HepG2 (cell line): ENCODE results near the gene MB. TPM values are rescaled to one million over a fixed set of nuclear protein-coding genes. Genes with fewer than 3 reads are reported as not detected.
A peak's percentile ranks its signal among the peaks of the same experiment; 100 is the strongest.

Source experiments
- ASH2L ChIP-seq: fragments of 300-600, 200-600 bp; sonication (generic); IDR thresholded peaks from 2 replicates; pipeline ENCODE4 v1.7.0; 2017; ENCODE audit warnings: low read depth, mild to moderate bottlenecking, moderate library complexity, mixed read lengths, low read length; ENCODE audit not compliant: insufficient read length
- CBX1 ChIP-seq: IDR thresholded peaks from one replicate; pipeline ENCODE4 v1.6.1; 2016; ENCODE audit warnings: antibody characterized with exemption, low read depth
- CEBPZ ChIP-seq: IDR thresholded peaks from 2 replicates; pipeline ENCODE4 v1.6.1; 2012; ENCODE audit warnings: low read length, improper control_type of control experiment
- CREM ChIP-seq, 2 experiments: sonication (generic) in 1 of 2; formaldehyde crosslinking in 1 of 2; IDR thresholded peaks; 2 replicates each; pipeline versions ENCODE4 v1.4.0 to v1.6.1; 2016 to 2020; ENCODE audit warnings: antibody characterized with exemption in 1 of 2, mild to moderate bottlenecking in 1 of 2, missing genetic modification reagents in 1 of 2
- HBP1 ChIP-seq: IDR thresholded peaks from 2 replicates; pipeline ENCODE4 v1.6.1; 2016; ENCODE audit warnings: low read depth, control low read depth
- HCFC1 ChIP-seq: fragments of 150-350 bp; IDR thresholded peaks from 2 replicates; pipeline ENCODE4 v1.6.1; 2014; ENCODE audit warnings: low read depth, low read length
- MLLT10 ChIP-seq: sonication (generic); formaldehyde crosslinking; IDR thresholded peaks from 2 replicates; pipeline ENCODE4 v1.4.0; 2020; ENCODE audit warnings: missing genetic modification reagents
- MYPOP ChIP-seq: sonication (generic); formaldehyde crosslinking; IDR thresholded peaks from 2 replicates; pipeline ENCODE4 v1.8.1; 2023; ENCODE audit warnings: mild to moderate bottlenecking, moderate library complexity, missing genetic modification reagents
- NBN ChIP-seq: fragments of 450-650 bp; conservative IDR thresholded peaks from 2 replicates; pipeline ENCODE4 v1.6.1; 2017
- PCBP1 ChIP-seq: fragments of 200-400 bp; formaldehyde crosslinking; IDR thresholded peaks from 2 replicates; pipeline ENCODE4 v1.6.1; 2017; ENCODE audit warnings: mild to moderate bottlenecking, low read depth, low read length, borderline replicate concordance
- PITX1 ChIP-seq: sonication (generic); formaldehyde crosslinking; IDR thresholded peaks from 2 replicates; pipeline ENCODE4 v1.5.1; 2020; ENCODE audit warnings: mild to moderate bottlenecking, missing genetic modification reagents
- SIN3A ChIP-seq: IDR thresholded peaks from 2 replicates; pipeline ENCODE4 v1.6.1; 2011; ENCODE audit warnings: low read depth, mild to moderate bottlenecking, control low read depth, low read length, borderline replicate concordance
- SOX5 ChIP-seq: IDR thresholded peaks from 2 replicates; pipeline ENCODE4 v1.6.1; 2016; ENCODE audit warnings: borderline replicate concordance
- WIZ ChIP-seq: sonication (generic); formaldehyde crosslinking; IDR thresholded peaks from 2 replicates; pipeline ENCODE4 v1.5.1; 2020; ENCODE audit warnings: mild to moderate bottlenecking, missing genetic modification reagents
- ZGPAT ChIP-seq: IDR thresholded peaks from 2 replicates; pipeline ENCODE4 v1.6.1; 2016; ENCODE audit warnings: mild to moderate bottlenecking
- ZKSCAN1 ChIP-seq: fragments of 150-350 bp; IDR thresholded peaks from 2 replicates; pipeline ENCODE4 v1.6.1; 2014; ENCODE audit warnings: low read length
- ZNF136 ChIP-seq: sonication (generic); formaldehyde crosslinking; IDR thresholded peaks from 2 replicates; pipeline ENCODE4 v1.8.1; 2022; ENCODE audit warnings: low read depth, mild to moderate bottlenecking, moderate library complexity, missing genetic modification reagents
- ZNF543 ChIP-seq: sonication (generic); formaldehyde crosslinking; IDR thresholded peaks from 2 replicates; pipeline ENCODE4 v1.4.0; 2020; ENCODE audit warnings: mild to moderate bottlenecking, missing genetic modification reagents
- ZNF572 ChIP-seq: sonication (generic); formaldehyde crosslinking; IDR thresholded peaks from 2 replicates; pipeline ENCODE4 v1.5.1; 2020; ENCODE audit warnings: mild to moderate bottlenecking, missing genetic modification reagents
- polyA plus RNA-seq, 8 experiments: library from polyadenylated mRNA; depleted of rRNA in 3 of 8; stranded (reverse) in 7 of 8; unstranded in 1 of 8; fragments of >200 nt; fragmentation: Illumina TruSeq in 4 of 8; extraction: Trizol in 4 of 8; gene quantifications; 2 replicates each; pipeline versions ENCODE4 v1.2.1 to v1.2.3, GENCODE V29; 2011 to 2016; ENCODE audit warnings: low read depth in 4 of 8, missing spikeins in 1 of 8, mixed read lengths in 1 of 8; ENCODE audit not compliant: insufficient read depth in 1 of 8
- total RNA-seq, 5 experiments: library from RNA; depleted of rRNA; stranded (reverse); fragments of >200 nt; fragmentation: Illumina TruSeq; extraction: Trizol; gene quantifications; 2 replicates each; pipeline ENCODE4 v1.2.3, GENCODE V29; 2016; ENCODE audit warnings: low read depth in 1 of 5

MB gene
- total and polyA plus RNA-seq, 2 of the 13 experiments (the other 11 are each of a cell fraction or from before 2014, with no cell fraction given): 0.07 TPM; not detected in 1

GRCh38 chr22:35648066-35649025 lies 31.2 kb upstream of the MB start, which contains the start of gene APOL6 (continued):
- TF ChIP-seq HBP1 (CRISPR knock-in tag) (0 out of 2 replicates have a peak, but pooled peaks have one; percentile 37), MLLT10 (CRISPR knock-in tag) (no peak), ASH2L (peak; percentile 83), NBN (no peak), PCBP1 (no peak), MYPOP (no peak), HCFC1 (peak; percentile 11; the same call in 1 of the 2 replicates), CEBPZ (no peak), ZNF572 (peak; percentile 87; the same call in 1 of the 2 replicates), CREM (IDR thresholded peaks at IDR 0.05) (peak; percentile 25; the same call in 1 of the 2 replicates), CREM (CRISPR knock-in tag; IDR thresholded peaks at IDR 0.05) (no peak), ZGPAT (CRISPR knock-in tag) (peak; percentile 63), ZNF136 (CRISPR knock-in tag) (no peak), ZNF543 (CRISPR knock-in tag) (no peak), WIZ (CRISPR knock-in tag) (no peak), CBX1 (no peak), ZKSCAN1 (0 out of 2 replicates have a peak, but pooled peaks have one; percentile 15), SOX5 (CRISPR knock-in tag) (peak; percentile 44; the same call in 1 of the 2 replicates), PITX1 (CRISPR knock-in tag) (peak; percentile 62; the same call in 1 of the 2 replicates), SIN3A (peak; percentile 75; the same call in 1 of the 2 replicates)
